HepG2 (cell line): ENCODE measurements around the gene CNTD1. TPM values are rescaled to one million over a fixed set of nuclear protein-coding genes. Genes with fewer than 3 reads are reported as not detected.

ENCODE experiments used
- BRF2 ChIP-seq: sonication (generic); formaldehyde crosslinking; IDR thresholded peaks from 2 replicates; pipeline ENCODE4 v1.8.1; 2022; ENCODE audit warnings: mild to moderate bottlenecking, missing genetic modification reagents
- CHCHD3 ChIP-seq: sonication (generic); formaldehyde crosslinking; IDR thresholded peaks from 2 replicates; pipeline ENCODE4 v1.8.0; 2022; ENCODE audit warnings: mild to moderate bottlenecking, missing genetic modification reagents, moderate library complexity
- DMTF1 ChIP-seq: sonication (generic); formaldehyde crosslinking; IDR thresholded peaks from 2 replicates; pipeline ENCODE4 v1.4.0; 2020; ENCODE audit warnings: mild to moderate bottlenecking, missing genetic modification reagents
- FLYWCH1 ChIP-seq: sonication (generic); formaldehyde crosslinking; IDR thresholded peaks from 2 replicates; pipeline ENCODE4 v1.8.1; 2023; ENCODE audit warnings: mild to moderate bottlenecking, missing genetic modification reagents
- GLI4 ChIP-seq: sonication (generic); formaldehyde crosslinking; IDR thresholded peaks from 2 replicates; pipeline ENCODE4 v1.5.1; 2020; ENCODE audit warnings: missing genetic modification reagents, mild to moderate bottlenecking, moderate library complexity, borderline replicate concordance
- RBFOX2 ChIP-seq: fragments of 200-400 bp; formaldehyde crosslinking; IDR thresholded peaks from 2 replicates; pipeline ENCODE4 v1.6.1; 2017; ENCODE audit warnings: low read depth, mild to moderate bottlenecking, low read length
- SRSF1 ChIP-seq: fragments of 200-400 bp; formaldehyde crosslinking; optimal IDR thresholded peaks from 2 replicates; pipeline ENCODE3; 2017; ENCODE audit warnings: mild to moderate bottlenecking, low read depth, low read length, moderate library complexity
- ZFP82 ChIP-seq: sonication (generic); formaldehyde crosslinking; IDR thresholded peaks from 2 replicates; pipeline ENCODE4 v1.5.1; 2020; ENCODE audit warnings: mild to moderate bottlenecking, missing genetic modification reagents, borderline replicate concordance
- ZKSCAN5 ChIP-seq: sonication (generic); formaldehyde crosslinking; IDR thresholded peaks from 2 replicates; pipeline ENCODE4 v1.5.1; 2020; ENCODE audit warnings: mild to moderate bottlenecking, missing genetic modification reagents
- ZMYM2 ChIP-seq: sonication (generic); formaldehyde crosslinking; IDR thresholded peaks from 2 replicates; pipeline ENCODE4 v1.8.0; 2022; ENCODE audit warnings: mild to moderate bottlenecking, missing genetic modification reagents
- ZNF121 ChIP-seq: sonication (generic); formaldehyde crosslinking; IDR thresholded peaks from 2 replicates; pipeline ENCODE4 v1.5.0; 2020; ENCODE audit warnings: mild to moderate bottlenecking, missing genetic modification reagents
- ZNF292 ChIP-seq: sonication (generic); formaldehyde crosslinking; IDR thresholded peaks from 2 replicates; pipeline ENCODE4 v1.8.1; 2022; ENCODE audit warnings: mild to moderate bottlenecking, low read depth, missing genetic modification reagents, borderline replicate concordance
- ZNF329 ChIP-seq: sonication (generic); formaldehyde crosslinking; IDR thresholded peaks from 2 replicates; pipeline ENCODE4 v1.9.0; 2021; ENCODE audit warnings: low read depth, mild to moderate bottlenecking, missing genetic modification reagents
- ZNF646 ChIP-seq: sonication (generic); formaldehyde crosslinking; IDR thresholded peaks from 2 replicates; pipeline ENCODE4 v1.9.0; 2021; ENCODE audit warnings: mild to moderate bottlenecking, missing genetic modification reagents
- ZSCAN31 ChIP-seq: sonication (generic); formaldehyde crosslinking; IDR thresholded peaks from 2 replicates; pipeline ENCODE4 v1.5.0; 2020; ENCODE audit warnings: low read depth, mild to moderate bottlenecking, missing genetic modification reagents
- ZUFSP ChIP-seq: sonication (generic); formaldehyde crosslinking; IDR thresholded peaks from 2 replicates; pipeline ENCODE4 v1.9.0; 2021; ENCODE audit warnings: missing genetic modification reagents, mild to moderate bottlenecking, borderline replicate concordance
- polyA plus RNA-seq, 8 experiments: library from polyadenylated mRNA; depleted of rRNA in 3 of 8; stranded (reverse) in 7 of 8; unstranded in 1 of 8; fragments of >200 nt; fragmentation: Illumina TruSeq in 4 of 8; extraction: Trizol in 4 of 8; gene quantifications; 2 replicates each; pipeline versions ENCODE4 v1.2.1 to v1.2.3, GENCODE V29; 2011 to 2016; ENCODE audit warnings: low read depth in 4 of 8, missing spikeins in 1 of 8, mixed read lengths in 1 of 8; ENCODE audit not compliant: insufficient read depth in 1 of 8
- total RNA-seq, 5 experiments: library from RNA; depleted of rRNA; stranded (reverse); fragments of >200 nt; fragmentation: Illumina TruSeq; extraction: Trizol; gene quantifications; 2 replicates each; pipeline ENCODE4 v1.2.3, GENCODE V29; 2016; ENCODE audit warnings: low read depth in 1 of 5

CNTD1 gene
- total and polyA plus RNA-seq, 2 of the 13 experiments (the other 11 are each of a cell fraction or from before 2014, with no cell fraction given): 0.11 to 0.15 TPM

- TF ChIP-seq ZNF121 (CRISPR knock-in tag) (no peak), FLYWCH1 (CRISPR knock-in tag) (no peak), SRSF1 (peak; percentile 62), ZNF646 (CRISPR knock-in tag) (no peak), RBFOX2 (no peak), ZUFSP (no peak), ZKSCAN5 (CRISPR knock-in tag) (peak; percentile 57; the same call in 1 of the 2 replicates), ZSCAN31 (peak; percentile 47; the same call in 1 of the 2 replicates), ZNF292 (CRISPR knock-in tag) (no peak), GLI4 (CRISPR knock-in tag) (0 out of 2 replicates have a peak, but pooled peaks have one; percentile 44), CHCHD3 (CRISPR knock-in tag) (peak; percentile 32; the same call in 1 of the 2 replicates), ZFP82 (CRISPR knock-in tag) (peak; percentile 66; the same call in 1 of the 2 replicates), ZMYM2 (no peak), BRF2 (CRISPR knock-in tag) (no peak), DMTF1 (CRISPR knock-in tag) (no peak), ZNF329 (CRISPR knock-in tag) (no peak)
Observed at GRCh38 chr17:42760652-42761581, 37.7 kb upstream of the CNTD1 start, which contains the start of gene RAMP2 (continued).
